ENCODE measurements around the gene CAPN1.
A peak's percentile ranks its signal among the peaks of the same experiment; 100 is the strongest.
"Not testable (repeated sequence)": the region's sequence is repeated elsewhere in the genome, so short reads cannot be mapped to it uniquely, and the experiment has no call there.

Gene CAPN1

DNA sequence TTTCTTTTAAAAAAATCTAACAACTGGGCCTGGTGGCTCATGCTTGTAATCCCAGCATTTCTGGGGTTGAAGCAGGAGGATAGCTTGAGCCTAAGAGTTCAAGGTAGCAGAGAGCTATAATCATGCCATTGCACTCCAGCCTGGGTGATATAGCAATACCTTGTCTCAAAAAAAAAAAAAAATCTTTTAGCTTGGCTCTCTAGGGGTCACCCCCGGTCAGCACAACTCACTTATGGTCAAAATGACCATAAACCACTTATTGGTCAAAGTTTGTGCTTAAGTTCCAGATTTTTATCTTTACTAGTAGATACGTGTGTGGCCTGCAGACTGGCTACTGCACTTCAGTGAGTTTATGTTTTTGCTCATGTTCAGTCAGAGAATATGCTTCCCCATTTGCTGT lies 18.0 kb upstream of the CAPN1 start:
- no peak for DNase-seq

DNA sequence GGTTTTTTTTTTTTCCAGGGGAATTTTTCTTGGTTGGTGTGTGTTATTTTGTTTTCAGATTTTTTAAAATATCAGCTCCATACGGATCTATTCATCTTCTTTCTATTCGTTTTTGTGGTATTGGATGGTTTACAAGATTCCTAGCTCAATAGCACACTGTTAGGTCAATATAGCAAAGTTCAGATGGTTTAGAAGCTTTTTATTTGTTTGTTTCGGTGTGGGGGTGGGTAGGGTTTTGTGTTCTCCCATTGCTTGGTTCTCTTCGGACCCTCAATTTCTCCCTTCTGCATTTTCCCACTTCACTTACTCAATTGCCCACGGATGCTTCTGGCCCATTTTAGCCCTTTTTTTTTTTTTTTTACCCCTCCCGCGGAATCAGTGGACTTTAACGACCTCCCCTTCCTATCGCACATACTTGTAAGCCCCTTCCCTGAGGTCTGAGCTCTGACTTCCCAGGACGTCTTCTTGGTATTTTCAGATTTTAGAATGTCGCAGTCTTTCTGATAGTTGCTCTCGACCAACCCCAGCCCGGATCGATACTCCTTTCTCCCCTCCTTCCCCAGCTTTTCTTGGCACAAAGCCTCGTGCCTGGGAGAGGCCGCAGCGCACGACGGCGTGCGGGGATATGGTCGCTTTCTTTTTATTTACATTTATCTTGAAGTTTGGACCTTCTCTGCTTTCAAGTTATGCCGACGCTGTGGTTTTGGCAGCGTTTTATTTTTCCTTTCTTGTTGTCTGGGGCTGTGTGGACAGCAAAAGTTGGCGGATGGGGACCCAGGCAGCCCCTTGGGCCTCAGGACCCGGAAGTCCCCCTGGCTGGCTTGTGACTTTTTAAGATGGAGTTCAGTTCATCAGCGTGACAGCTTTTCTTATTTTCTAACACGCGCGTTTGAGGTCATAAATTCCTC lies 16.1 kb upstream of the CAPN1 start:
- DNase-seq = no peak

DNA sequence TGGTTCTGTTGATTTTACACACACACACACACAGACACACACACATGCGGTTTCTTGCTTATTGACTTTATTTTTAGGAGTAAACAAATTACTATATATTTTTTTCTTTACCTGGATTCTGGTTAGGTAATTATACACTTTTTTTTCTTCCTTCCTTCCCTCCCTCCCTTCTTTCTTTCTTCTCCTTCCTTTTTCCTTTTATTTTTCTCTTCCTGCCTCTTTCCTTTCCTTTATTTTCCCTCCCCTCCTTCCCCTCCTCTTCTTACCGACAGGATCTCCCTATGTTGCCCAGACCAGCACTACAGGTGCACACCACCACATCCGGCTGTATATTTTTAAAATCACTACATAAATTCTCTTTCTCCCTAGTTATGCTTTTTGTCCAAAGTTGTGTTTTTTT lies 14.8 kb upstream of the CAPN1 start:
- no peak for DNase-seq

DNA sequence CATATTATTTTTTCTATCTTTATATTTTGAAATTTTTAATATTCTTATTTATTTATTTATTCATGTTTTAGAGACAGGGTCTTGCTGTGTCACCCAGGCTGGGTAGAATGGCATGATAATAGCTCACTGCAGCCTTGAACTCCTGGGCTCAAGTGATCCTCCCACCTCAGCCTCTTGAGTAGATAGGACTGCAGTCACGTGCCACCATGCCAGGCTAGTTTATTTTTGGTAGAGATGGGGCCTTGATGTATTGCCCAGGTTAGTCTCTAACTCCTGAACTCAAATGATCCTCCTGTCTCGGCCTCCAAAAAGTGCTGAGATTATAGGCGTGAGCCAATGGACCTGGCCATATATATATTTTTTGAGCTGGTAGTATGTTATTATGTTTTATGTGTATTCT lies 14.1 kb upstream of the CAPN1 start:
- no peak for DNase-seq

DNA sequence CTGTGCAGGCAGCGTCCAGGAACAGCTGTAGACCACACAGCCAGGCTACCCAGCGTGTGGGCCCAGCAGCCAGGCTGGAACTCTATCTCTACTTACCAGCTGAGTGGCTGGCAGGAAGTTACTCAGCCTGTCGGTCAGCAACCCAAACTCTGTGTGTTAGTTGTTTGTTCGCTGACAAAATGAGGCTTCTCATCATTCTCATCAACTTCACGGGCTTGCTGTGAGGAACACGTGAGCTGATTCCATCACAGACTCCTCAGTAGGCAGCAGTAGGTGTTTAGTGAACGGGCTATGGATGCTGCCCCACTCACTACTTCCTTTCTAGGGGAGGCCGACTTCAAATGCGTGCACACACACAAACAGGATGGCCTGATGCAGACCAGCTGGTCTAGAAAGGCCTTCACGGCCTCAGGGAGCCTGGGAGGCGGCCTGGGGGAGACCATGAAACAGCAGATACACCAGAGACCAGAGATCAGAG lies 12.5 kb upstream of the CAPN1 start:
- no peak for DNase-seq

DNA sequence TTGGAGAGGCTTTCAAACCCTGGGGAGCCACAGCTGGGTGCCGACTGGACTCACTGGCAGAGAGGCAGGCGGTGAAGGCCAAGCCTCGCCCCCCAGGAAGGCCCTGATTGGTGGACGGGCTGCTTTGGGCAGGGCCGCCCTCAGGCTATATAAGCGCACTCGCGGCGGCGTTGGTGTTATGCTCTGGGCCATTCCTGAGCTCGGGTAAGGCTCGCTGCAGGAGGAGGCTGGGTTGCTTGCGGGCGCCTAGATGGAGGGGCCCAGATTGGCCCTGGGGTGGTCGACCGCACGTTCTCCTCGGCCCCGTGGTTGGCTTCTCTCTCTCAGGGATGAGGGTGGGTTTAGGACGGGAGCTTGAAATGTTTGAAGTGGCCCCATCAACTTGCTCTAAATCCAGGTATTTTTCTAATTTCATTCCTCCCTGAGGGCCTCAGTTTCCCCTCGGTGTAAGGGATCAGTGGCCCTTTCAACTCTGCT lies 11.6 kb upstream of the CAPN1 start, which contains the start of gene SPDYC:
Gene SPDYC, plus strand, starts transcription at position 176 of the 477 bp plus-strand sequence. CDS start 1,125 bp downstream, outside the sequence.
- no peak for DNase-seq

DNA sequence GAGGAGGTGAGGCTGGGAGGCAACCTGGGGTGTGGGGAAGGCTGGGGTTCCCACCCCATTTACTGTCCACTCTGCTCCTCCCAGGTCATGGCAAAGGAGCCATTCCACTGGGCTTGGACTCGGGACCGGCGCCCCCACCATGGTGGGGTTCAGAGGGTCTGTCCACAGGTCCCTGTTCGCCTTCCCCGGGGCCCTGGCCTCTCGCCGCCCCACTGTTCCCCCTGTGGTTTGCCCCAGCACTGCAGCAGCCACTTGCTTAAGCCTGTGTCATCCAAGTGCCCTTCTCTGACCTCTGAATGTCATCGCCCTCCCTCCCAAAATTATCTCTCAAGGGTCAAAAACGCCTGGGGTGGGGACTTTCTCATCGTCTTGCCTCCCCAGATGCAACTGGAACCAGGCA lies 9.1 kb upstream of the CAPN1 start:
- no peak for DNase-seq

DNA sequence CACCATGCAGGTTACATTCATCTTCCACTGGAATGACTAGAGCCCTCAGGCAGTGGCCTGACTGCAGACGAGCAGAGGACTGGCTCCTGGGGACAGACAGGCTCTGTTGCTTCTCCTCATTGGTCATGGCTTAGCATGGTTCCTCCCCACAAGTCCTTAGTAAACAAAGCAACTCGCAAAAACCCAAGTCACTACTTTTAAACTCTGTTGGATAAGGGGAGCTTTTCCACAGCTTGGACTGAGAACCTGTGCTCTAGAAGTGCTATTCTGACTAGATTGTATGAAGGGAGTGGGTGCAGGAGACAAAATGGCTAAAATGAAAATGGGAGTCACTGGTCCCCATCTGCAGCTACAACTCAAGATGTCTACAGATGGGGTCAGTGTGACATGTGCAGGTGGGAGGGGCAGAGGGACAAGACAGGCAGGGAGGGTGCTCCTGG lies 7.1 kb upstream of the CAPN1 start:
- not testable (repeated sequence) for DNase-seq

DNA sequence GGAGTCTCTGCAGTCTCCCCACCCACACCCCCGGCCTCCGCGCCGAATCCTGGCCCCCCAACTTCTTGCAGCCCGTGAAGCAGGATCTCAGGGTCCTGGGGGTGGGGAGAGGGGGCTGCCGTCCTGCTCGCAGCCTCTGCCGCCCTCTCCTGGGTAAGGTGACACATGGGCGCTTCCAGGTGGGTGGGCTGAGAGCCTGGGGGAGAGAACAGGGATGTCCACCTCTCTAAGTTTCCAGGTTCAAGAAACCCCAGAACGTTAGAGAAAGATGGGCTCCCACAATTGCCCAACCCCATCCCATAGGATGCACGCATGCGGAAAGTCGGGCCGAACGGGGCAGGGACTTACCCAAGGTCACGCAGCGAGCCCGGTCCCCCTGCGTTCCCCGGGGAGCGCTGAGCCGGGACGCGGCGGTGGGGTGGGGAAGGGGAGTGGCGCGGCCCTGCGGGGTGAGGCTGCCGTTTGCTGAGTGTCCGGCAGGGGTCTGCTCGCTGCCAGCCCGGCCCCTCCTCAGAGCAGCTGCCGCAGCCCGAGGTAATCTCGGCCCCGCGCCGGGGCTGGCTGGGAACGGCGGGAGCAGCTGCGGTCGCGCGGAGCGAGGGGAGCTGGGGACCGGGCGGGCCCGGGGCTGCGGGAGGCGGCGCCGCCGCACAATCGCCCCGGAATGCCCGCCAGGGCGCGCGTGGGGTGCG lies 705 bp upstream of the CAPN1 start:
- peak; percentile 83 for DNase-seq

DNA sequence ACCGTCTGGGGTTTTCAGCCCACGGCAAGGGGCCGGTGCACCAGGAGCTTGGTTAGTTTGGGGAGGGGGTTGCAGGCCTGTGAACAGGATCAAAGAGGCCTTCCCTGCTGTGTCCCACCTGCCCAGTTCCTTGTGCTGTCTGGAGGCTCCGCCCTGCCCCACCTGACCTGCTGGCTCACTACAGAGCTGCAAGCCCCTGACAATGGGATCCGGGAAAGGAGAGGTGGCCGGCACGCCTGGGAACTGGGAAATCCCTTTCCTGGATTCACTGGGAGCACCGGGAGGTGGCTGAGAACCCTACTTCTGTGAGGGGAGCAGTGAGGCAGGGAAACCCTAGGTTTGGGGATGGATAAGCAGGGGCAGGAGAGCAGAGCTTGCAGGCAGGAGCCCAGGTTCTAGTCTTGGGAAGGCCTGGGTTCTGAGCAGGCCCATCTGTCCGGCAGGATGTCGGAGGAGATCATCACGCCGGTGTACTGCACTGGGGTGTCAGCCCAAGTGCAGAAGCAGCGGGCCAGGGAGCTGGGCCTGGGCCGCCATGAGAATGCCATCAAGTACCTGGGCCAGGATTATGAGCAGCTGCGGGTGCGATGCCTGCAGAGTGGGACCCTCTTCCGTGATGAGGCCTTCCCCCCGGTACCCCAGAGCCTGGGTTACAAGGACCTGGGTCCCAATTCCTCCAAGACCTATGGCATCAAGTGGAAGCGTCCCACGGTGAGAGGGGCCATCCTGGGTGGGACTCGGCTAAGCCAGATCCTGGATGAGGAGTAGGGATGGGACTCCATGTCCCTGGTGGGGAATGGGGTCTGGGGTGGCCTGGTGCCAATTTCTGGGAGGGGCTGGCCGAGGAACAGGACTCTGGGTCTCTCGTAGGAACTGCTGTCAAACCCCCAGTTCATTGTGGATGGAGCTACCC lies 786 bp downstream of the CAPN1 start:
- DNase-seq = peak; percentile 42

DNA sequence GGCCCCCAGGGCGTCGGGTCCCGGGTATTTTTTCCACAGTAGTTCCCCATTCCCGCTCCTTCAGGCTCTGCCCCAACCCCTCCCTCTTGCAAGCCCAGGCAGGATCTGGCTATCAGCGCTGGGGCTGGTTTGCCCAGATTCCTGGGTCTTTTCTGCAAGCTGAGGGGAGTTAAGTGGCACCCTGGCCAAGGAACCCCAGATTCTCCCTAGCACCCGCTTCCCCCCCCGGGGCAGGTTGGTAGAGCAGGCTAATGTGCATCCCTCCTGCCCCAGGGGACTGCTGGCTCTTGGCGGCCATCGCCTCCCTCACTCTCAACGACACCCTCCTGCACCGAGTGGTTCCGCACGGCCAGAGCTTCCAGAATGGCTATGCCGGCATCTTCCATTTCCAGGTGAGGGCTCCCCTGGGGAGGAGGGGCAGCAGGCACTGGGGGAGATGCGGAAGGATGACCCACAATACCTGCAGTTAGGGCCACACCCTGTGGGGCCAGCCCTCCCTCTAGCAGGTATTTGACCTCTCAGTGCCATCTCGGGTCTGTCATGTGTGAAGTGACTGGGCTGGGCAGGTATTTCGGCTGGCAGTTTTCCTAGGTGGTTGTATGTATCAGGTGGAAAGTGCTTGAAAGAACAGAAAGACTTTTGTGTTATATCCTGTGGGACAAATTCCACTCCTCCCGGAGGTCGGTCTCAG lies 1.6 kb downstream of the CAPN1 start:
- DNase-seq = no peak

DNA sequence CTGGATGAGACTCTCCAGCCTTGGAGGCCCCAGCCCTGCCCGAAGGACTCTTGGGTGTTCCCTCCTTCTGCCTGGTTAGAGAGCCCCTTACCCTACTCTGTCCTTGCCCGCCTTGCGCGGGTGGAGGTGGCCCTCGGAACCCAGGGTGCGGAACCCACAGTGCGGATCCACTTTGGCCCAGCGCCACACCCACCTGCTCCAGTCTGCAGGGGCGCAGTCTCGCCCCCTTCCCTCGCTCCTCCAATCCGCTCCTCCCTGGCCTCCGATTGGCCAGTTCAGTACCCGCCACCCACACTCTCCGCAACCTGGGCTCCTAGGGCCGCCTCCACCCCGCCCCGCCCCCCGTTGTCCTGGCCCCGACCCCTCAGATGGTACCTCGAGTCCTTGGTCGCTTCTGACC lies 2.4 kb downstream of the CAPN1 start:
- no peak for DNase-seq

DNA sequence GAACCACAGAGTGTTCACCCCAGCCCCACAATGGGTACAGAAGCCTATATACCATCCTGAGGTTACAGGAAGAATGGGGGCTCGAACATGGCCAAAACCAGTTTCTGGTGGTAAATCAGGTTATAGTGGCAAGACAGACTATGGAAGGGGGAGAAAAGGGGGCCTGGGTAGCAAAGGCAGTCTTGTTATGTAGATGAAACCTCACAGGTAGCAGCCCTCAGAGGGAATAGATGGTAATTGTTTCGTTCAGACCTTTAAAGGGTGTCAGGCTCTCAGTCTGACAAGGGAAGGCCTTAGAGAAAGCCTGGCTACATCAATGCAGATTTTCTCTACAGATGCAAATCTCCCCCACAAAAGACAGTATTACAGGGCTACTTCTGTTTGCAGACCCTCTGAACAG lies 3.4 kb downstream of the CAPN1 start:
- DNase-seq = no peak

DNA sequence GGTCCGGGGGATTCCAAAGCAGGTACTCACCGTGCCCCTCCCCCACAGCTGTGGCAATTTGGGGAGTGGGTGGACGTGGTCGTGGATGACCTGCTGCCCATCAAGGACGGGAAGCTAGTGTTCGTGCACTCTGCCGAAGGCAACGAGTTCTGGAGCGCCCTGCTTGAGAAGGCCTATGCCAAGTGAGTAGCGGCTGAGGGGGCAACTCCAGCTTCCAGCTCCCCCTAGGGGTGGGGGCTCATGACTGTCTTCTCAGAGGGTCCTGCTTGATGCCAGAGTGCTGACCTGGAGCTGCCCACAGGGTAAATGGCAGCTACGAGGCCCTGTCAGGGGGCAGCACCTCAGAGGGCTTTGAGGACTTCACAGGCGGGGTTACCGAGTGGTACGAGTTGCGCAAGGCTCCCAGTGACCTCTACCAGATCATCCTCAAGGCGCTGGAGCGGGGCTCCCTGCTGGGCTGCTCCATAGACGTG lies 4.2 kb downstream of the CAPN1 start:
- peak; percentile 14 for DNase-seq

DNA sequence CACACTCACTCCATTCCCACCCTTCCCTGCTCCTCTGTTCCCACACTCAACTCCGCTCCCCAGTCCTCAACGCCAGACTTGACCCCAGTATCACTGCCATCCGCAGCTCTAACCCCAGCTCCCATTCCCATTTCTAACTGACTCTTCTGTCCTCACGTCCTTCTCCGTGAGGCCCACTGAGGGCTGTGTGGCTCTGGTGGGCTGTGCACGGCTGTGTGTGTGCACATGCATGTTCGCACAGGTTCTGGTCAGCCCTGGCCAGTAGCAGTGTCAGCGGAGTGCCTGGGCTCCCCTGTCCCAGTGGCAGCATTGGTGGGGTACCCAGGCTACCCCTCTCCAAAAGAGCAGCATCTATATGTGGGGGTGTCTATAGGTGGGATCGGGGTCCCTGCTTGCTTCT lies 5.0 kb downstream of the CAPN1 start:
- no peak for DNase-seq

DNA sequence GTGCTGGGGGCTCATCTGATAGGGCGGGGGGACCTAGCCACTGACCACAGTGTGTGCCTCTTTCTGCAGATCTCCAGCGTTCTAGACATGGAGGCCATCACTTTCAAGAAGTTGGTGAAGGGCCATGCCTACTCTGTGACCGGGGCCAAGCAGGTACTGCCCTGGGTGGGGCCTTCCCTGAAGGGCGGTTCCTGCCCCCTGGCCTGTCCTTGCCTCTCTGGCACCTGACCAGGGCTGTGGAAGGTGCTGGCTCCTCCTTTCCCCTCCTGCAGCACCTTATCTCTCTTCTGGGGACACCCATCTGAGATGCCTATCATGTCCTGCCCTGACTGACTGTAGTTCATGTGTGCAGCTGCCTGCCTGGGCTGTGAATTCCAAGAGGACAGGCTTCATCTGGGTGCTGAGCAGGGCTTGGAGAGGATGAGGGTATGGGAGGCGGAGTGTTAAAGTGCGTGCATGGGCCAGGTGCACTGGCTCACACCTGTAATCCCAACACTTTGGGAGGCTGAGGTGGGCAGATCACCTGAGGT lies 5.5 kb downstream of the CAPN1 start:
- no peak for DNase-seq

DNA sequence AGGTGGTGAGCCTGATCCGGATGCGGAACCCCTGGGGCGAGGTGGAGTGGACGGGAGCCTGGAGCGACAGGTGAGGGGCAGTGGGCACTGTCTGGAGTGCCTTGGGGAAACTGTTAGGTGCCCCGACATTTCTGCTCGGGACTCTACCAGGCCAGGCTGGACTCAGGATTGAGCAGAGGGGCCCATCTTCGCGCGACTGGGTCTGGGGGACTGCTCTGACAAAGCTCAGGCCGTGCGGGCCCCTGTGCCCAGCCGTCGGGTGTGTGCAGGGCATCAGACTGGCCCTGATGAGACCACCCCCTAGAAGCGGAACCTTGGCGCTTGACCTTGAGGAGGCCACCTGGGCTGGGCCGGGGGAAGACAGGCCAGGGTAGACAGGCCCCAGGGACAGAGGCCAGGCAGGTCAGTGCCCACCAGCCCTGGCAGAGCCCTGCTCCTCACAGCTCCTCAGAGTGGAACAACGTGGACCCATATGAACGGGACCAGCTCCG lies 6.3 kb downstream of the CAPN1 start:
- no peak for DNase-seq

DNA sequence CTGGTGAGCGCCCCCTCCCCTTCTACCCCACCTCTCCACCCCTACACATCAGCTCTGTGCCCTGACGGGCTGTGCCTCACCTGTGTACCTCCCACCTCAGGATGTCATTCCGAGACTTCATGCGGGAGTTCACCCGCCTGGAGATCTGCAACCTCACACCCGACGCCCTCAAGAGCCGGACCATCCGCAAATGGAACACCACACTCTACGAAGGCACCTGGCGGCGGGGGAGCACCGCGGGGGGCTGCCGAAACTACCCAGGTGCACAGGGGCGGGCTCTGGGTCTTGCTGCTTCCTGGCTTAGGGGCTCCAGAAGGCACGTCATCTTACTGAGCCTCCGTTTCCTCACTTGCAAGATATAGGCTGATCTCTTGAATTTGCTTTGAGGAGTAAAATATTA lies 6.8 kb downstream of the CAPN1 start:
- no peak for DNase-seq

DNA sequence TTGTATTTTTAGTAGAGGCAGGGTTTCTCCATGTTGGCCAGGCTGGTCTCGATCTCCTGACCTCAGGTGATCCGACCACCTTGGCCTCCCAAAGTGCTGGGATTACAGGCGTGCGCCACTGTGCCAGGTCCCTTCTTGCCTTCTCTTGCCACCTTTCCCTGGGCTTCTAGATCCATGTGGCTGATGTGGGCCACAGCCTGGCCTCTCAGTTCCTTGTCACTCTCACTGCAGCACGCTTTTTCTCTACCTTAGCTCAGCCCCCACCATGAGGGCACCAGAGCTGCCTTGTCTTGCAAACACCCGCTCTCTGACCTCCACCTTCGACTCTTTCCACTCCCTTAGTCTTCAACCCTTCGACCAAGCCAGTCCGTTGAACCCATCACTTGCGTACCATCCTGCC lies 7.5 kb downstream of the CAPN1 start:
- no peak for DNase-seq

DNA sequence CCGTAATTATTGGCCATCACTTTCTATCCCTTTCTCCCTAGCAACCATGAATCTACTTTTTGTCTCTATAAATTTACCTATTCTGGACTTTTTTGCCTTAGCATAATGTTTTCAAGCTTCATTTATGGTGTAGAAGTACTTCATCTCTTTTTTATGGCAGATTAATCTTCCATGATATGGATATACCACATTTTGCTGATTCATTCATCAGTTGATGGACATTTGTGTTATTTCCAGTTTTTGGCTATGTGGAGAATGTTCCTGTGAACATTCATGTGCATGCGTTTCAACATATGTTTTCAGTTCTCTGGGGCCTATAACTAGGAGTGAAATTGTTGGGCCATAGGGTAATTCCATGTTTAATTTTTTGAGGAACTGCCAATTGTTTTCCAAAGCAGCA lies 12.8 kb downstream of the CAPN1 start:
- DNase-seq = no peak

DNA sequence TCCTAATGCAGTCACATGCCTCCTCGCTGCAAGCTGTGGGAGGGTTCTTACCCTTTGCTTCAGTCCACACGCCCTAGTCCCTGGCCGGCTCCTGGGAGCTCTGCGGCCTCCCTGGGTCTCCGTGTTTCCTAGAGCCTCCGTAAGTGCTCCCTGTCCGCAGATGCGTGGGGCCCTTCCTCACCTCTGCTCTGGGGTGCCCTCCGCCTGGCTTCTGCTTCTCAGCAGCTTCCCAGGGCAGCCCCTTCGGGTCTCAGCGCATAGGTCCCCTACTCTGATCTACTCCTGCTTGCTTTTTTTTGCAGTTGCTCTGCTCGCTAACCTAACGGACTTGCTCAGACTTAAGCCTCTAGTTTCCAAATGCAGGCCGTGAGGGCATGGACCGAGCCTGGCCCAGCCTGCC lies 22.4 kb downstream of the CAPN1 start:
- no peak for DNase-seq
